SK-N-MC (cell line): ENCODE measurements around the gene ARHGAP44.

ENCODE experiments used
- DNase-seq: peaks from one replicate; pipeline ENCODE4 v3.0.0-alpha.2; 2011; ENCODE audit warnings: low read depth, low spot score
- H3K27ac ChIP-seq: fragments of 200-600 bp; sonication (generic); 2 replicates; pipeline ENCODE4 v1.5.1; 2016; ENCODE audit warnings: mixed run types
- H3K36me3 ChIP-seq: fragments of 200-600 bp; sonication (generic); 2 replicates; pipeline ENCODE4 v1.6.1; 2017; ENCODE audit warnings: antibody characterized with exemption, low read length, mixed read lengths; ENCODE audit not compliant: insufficient read depth
- H3K4me3 ChIP-seq: fragments of 200-600 bp; sonication (generic); 2 replicates; pipeline ENCODE4 v1.5.1; 2016
- H3K9ac ChIP-seq: fragments of 200-600 bp; sonication (generic); 2 replicates; pipeline ENCODE4 v1.8.0; 2017; ENCODE audit warnings: mixed run types, mixed read lengths; ENCODE audit not compliant: insufficient read length
- H3K9me3 ChIP-seq: fragments of 200-600 bp; sonication (generic); 2 replicates; pipeline ENCODE4 v1.6.1; 2017; ENCODE audit warnings: low read depth, mild to moderate bottlenecking, antibody characterized with exemption, low read length, moderate library complexity, mixed read lengths
- EZH2 ChIP-seq: fragments of 200-600 bp; sonication (generic); IDR thresholded peaks from one replicate; pipeline ENCODE4 v1.6.1; 2017; ENCODE audit warnings: antibody characterized with exemption
- FOXP2 ChIP-seq: optimal IDR thresholded peaks from 2 replicates; pipeline ENCODE3; 2011; ENCODE audit warnings: mild to moderate bottlenecking, moderate library complexity; ENCODE audit not compliant: insufficient read depth; ENCODE audit errors: extremely low read length, control extremely low read depth
- POLR2AphosphoS5 ChIP-seq: IDR thresholded peaks from 2 replicates; pipeline ENCODE4 v1.6.1; 2012; ENCODE audit warnings: mild to moderate bottlenecking, low read depth, low read length, borderline replicate concordance

The ARHGAP44 gene

DNA sequence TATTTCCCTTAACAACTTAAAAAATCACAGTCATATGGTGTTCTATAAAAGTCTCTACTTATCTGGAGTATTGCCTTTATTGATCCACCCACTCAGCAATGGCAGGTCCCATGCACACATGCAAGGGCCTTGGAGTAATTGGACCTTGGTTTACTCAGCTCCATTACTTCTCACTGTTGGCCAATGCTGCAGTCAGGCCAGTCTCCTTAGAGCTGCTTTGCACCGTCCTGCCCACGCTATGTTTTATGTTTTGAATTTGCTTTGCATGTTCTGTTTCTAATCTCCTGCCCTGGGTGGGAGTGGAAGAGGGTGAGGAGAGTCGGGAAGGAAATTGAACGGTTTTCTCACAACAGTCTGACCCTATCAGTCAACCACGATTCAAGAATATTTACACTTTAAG, 23.6 kb downstream of the ARHGAP44 start:
- Histone ChIP-seq H3K27ac (no peak overlapping the region), H3K9ac (no peak overlapping the region), H3K36me3 (no peaks in the 10 kb centered on the region), H3K4me3 (no peak overlapping the region), H3K9me3 (no peaks in the 10 kb centered on the region)
- TF ChIP-seq FOXP2: no peak
- no peak for TF ChIP-seq POLR2AphosphoS5
- TF ChIP-seq EZH2: no peak
- no peak for DNase-seq

DNA sequence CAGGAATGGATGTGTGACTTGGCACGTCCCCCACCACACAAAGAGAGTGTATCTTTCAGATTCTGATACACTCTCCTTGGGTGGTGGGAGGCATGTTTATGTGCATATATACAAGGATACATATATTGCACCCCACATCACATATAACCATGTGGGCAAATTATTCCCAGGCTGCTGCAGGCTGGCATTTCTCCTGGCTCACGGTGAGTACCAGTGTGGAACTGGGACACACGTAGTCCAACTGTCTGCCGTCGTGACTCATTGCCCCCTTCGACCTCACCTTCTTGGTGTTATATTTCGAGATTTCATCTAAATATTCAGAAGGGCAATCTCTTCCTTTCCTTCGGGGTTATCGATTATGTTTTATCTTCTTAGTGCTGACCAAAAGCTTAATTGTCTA, 24.4 kb downstream of the ARHGAP44 start:
- Histone ChIP-seq H3K9me3 (no peaks in the 10 kb centered on the region), H3K27ac (no peak overlapping the region), H3K9ac (no peak overlapping the region), H3K4me3 (no peak overlapping the region), H3K36me3 (no peaks in the 10 kb centered on the region)
- TF ChIP-seq POLR2AphosphoS5 (no peak), FOXP2 (no peak), EZH2 (no peak)
- no peak for DNase-seq

DNA sequence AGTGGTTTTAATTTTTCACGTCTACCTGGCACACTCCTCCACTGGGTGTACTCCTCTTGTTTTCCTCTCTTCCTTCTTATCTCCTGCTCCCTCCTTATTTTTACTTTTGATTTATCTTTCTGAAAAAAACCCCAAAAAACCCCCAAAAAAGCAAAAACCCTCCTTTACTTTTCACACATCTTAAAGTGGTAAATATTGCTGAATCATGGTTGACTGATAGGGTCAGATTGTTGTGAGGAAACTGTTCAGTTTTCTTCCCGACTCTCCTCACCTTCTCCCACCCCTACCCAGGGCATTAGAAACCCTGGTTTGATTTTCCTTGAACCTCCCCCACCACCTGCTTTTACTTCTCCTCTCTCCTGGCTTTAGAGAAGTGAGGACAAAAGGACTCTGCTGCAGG, 25.4 kb downstream of the ARHGAP44 start:
- Histone ChIP-seq H3K27ac (no peak overlapping the region), H3K4me3 (no peak overlapping the region), H3K9me3 (no peaks in the 10 kb centered on the region), H3K9ac (no peak overlapping the region), H3K36me3 (no peaks in the 10 kb centered on the region)
- no peak for DNase-seq
- TF ChIP-seq FOXP2: no peak

DNA sequence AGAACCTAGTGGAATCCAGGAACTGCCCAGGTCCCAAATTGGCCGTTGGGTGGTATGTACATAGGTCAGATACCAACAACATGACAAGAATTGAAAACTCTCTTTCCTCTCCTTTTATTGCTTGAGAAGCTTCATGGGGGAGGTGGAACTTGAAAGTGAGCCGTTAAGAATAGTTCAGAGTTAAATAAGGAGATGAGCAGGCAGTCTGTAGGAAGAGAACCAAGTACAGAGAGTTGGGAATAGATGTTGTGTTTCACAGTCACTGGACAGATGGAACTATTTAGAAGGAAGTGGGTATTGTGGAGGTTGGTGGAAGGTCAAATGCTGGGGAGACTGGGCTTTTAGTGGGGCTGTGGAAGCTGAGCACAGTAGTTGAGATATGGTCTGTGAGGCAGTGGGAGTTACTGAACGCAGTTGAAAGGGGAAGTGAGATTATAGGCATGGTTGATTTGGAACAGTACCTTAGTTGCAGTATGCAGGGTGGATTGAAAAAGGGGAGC, 26.4 kb downstream of the ARHGAP44 start:
- DNase-seq: no peak
- Histone ChIP-seq H3K9ac (no peak overlapping the region), H3K27ac (no peak overlapping the region)

DNA sequence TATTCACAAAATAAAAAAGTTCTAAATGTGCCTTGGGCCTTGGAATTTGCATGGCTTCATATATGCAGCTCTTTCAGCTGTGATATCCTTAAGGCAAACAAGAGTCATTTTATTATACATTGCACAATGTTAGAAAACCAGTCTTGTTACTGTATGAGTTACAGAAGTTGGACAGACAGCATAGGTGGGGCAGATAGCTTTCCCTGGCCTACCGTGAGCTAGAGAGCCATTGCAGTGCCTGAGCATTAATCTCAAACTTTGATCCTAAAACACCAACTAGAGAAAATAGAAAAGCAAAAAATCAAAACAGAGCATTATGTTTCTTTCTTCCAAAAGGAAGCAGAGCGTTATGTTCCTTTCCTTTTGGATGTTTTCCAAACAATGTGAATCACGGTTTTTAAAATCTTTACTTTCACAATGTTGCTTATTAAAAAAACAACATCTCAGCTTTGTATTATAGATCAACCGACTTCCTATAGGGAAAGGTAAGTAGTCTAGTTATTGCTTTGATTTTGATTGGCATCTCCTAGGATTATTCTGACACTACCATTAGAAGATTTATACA, 32.2 kb downstream of the ARHGAP44 start:
- Histone ChIP-seq H3K9me3 (no peaks in the 10 kb centered on the region), H3K4me3 (no peak overlapping the region), H3K36me3 (no peaks in the 10 kb centered on the region), H3K9ac (no peak overlapping the region), H3K27ac (no peak overlapping the region)
- TF ChIP-seq POLR2AphosphoS5 (no peak), EZH2 (no peak), FOXP2 (no peak)
- no peak for DNase-seq

More for the DNA sequence above, 26.4 kb downstream of the ARHGAP44 start:
- Histone ChIP-seq H3K4me3 (no peak overlapping the region), H3K9me3 (no peaks in the 10 kb centered on the region), H3K36me3 (no peaks in the 10 kb centered on the region)
- no peak for TF ChIP-seq EZH2
- no peak for TF ChIP-seq FOXP2
- no peak for TF ChIP-seq POLR2AphosphoS5

DNA sequence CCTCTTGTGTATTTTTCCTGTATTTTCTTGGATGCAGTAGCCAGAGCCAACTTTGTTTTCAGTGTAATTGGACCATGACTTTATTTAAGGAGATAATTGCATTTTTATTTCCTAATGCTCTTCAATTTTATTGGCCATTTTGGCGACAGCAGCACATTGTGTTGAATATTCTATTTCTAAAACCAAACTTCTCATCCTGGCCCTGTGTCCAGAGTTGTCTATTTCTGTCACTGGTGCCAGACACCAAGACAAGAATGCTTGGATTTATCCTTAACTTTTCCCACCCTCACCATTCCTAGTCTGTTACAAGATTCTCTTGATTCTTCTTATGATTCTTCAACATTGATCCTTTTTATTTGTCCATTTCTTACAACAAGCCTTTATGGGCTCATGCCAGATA, 37.1 kb downstream of the ARHGAP44 start:
- Histone ChIP-seq H3K4me3 (no peak overlapping the region), H3K36me3 (no peaks in the 10 kb centered on the region), H3K27ac (no peak overlapping the region), H3K9ac (no peak overlapping the region), H3K9me3 (no peaks in the 10 kb centered on the region)
- no peak for DNase-seq
- TF ChIP-seq FOXP2: no peak

DNA sequence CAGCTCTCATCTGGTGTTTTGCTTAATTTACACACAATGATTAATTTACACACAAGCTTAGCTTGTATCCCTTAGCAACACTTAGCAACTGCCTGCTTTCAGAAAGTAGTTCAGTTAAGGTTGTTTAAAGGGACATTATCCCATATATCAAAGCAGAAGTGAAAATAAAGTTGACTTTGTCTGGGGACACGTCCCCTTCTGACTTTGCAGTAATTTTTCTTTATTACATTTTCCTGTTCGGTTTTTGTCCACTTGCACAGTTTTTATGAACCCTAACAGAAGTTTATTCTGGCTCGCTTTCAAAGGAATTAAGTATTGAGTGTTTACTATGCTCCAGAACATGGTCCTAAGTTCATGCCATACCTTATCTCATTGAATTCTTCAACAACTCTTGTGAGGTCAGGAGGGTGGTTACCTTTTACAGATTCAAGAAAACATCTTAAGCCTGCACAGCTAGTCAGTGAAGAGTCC, 41.5 kb downstream of the ARHGAP44 start:
- Histone ChIP-seq H3K36me3 (no peaks in the 10 kb centered on the region), H3K27ac (no peak overlapping the region), H3K4me3 (no peak overlapping the region), H3K9me3 (no peaks in the 10 kb centered on the region), H3K9ac (no peak overlapping the region)
- TF ChIP-seq FOXP2 (no peak), POLR2AphosphoS5 (no peak), EZH2 (no peak)
- no peak for DNase-seq

DNA sequence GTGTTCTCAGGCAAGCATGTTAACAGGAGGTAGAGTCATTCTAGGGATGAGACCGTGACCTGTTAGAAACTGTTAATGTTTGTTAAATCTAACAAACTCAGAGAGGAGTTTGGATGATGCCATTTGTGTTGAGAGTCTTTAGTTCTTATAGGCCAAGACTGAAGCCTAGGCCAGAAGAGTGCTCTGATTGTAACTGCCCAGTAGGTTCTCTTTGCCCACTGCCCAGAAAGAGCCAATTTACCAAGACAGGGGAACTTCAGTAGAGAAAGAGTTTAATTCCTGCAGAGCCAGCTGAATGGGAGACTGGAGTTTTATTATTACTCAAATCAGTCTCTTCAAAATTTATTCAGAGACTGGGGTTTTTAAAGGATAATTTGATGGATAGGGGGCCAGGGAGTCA, 42.5 kb downstream of the ARHGAP44 start:
- Histone ChIP-seq H3K9ac (no peak overlapping the region), H3K36me3 (no peaks in the 10 kb centered on the region), H3K4me3 (no peak overlapping the region), H3K9me3 (no peaks in the 10 kb centered on the region), H3K27ac (no peak overlapping the region)
- TF ChIP-seq POLR2AphosphoS5 (no peak), EZH2 (no peak), FOXP2 (no peak)
- DNase-seq: no peak

DNA sequence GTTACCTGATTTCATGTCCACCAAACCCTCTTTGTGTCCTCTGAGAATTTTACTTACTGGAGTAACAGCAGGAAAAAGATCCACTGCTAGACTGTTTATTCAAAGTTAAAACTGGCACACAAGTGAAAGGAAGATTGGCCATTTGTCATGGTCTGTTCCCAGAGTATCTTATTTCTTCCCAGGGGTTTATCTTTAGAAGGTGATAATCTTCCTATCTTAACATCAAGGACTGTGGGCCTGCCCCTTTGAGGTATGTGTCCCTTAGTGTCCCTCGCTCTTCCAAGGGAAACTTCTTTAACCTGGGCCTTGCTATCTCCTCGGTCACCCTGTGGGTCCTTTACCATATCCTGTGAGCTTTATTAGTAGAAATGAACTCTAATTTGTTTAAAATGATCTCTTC, 49.7 kb downstream of the ARHGAP44 start:
- TF ChIP-seq POLR2AphosphoS5: no peak
- no peak for TF ChIP-seq EZH2
- TF ChIP-seq FOXP2: no peak
- Histone ChIP-seq H3K27ac (no peak overlapping the region), H3K4me3 (no peak overlapping the region), H3K36me3 (no peaks in the 10 kb centered on the region), H3K9ac (no peak overlapping the region), H3K9me3 (no peaks in the 10 kb centered on the region)
- DNase-seq: no peak
